Endothelial cell of umbilical vein (primary cell): ENCODE results near the gene PDE1C. TPM values are rescaled to one million over a fixed set of nuclear protein-coding genes. Genes with fewer than 3 reads are reported as not detected.

ENCODE experiments used
- BruUV-seq: library from RNA; stranded (reverse); fragments of 400-500 nt; replicated peaks from 2 replicates; lab custom pipeline; 2021; lab: Mats Ljungman, UMichigan
- CTCF ChIA-PET: fragments of 300-600, 350-600 bp; sonication (Branson Sonifier 250); formaldehyde crosslinking; loops from one replicate; lab custom pipeline; 2021; ENCODE audit warnings: antibody characterized with exemption, inconsistent platforms; lab: Charles Lee
- POLR2A ChIA-PET: fragments of 300-600, 350-600 bp; sonication (Branson Sonifier 250); formaldehyde crosslinking; loops from one replicate; lab custom pipeline; 2021; ENCODE audit warnings: antibody characterized with exemption, inconsistent platforms; lab: Charles Lee
- DNase-seq: peaks from one replicate; pipeline ENCODE4 v3.0.0-alpha.2; 2011; ENCODE audit warnings: low read depth, low spot score
- FAIRE-seq: peaks from 2 replicates; lab custom pipeline; 2011; peaks lifted over from hg19 to GRCh38; lab: Jason Lieb, UNC
- H2AFZ ChIP-seq: 2 replicates; pipeline ENCODE4 v1.6.0; 2012; ENCODE audit warnings: low read depth, low read length, control low read depth, inconsistent platforms
- H3K27ac ChIP-seq: 2 replicates; pipeline ENCODE4 v1.5.1; 2011; ENCODE audit warnings: low read depth, mild to moderate bottlenecking, control low read depth, low read length, moderate library complexity; ENCODE audit not compliant: insufficient read depth
- H3K27me3 ChIP-seq, 2 experiments: 2 replicates each; pipeline versions ENCODE4 v1.6.0 to v1.6.1; 2011; ENCODE audit warnings: low read length in 2 of 2, mixed read lengths in 1 of 2; ENCODE audit not compliant: control insufficient read depth in 2 of 2, insufficient read depth in 2 of 2
- H3K36me3 ChIP-seq, 2 experiments: 2 replicates in 1 of 2; 3 replicates in 1 of 2; pipeline ENCODE4 v1.5.1; 2011; ENCODE audit warnings: low read length in 2 of 2, mild to moderate bottlenecking in 1 of 2, moderate library complexity in 1 of 2; ENCODE audit not compliant: control insufficient read depth in 2 of 2, insufficient read depth in 2 of 2; ENCODE audit errors: extremely low read depth in 1 of 2
- H3K4me1 ChIP-seq: 3 replicates; pipeline ENCODE4 v1.5.1; 2011; ENCODE audit warnings: mild to moderate bottlenecking, low read length; ENCODE audit not compliant: control insufficient read depth, insufficient read depth; ENCODE audit errors: extremely low read depth
- H3K4me2 ChIP-seq: 2 replicates; pipeline ENCODE4 v1.6.1; 2011; ENCODE audit warnings: low read length, control low read depth, mixed read lengths; ENCODE audit not compliant: insufficient read depth
- H3K4me3 ChIP-seq, 3 experiments: fragments of 200-600 bp in 1 of 3; sonication (generic), shearing (Covaris generic) in 1 of 3; replicated peaks in 1 of 3; 2 replicates each; pipeline ENCODE4 v1.5.1; 2011 to 2016; ENCODE audit warnings: control low read depth in 3 of 3, low read length in 3 of 3, mild to moderate bottlenecking in 2 of 3, inconsistent platforms in 1 of 3, low read depth in 1 of 3, moderate library complexity in 1 of 3; ENCODE audit not compliant: insufficient read depth in 1 of 3
- H3K79me2 ChIP-seq: 2 replicates; pipeline ENCODE4 v1.6.0; 2012; ENCODE audit warnings: low read length, inconsistent platforms; ENCODE audit not compliant: control insufficient read depth, insufficient read depth
- H3K9ac ChIP-seq: replicated peaks from 2 replicates; pipeline ENCODE3; 2011; ENCODE audit warnings: low read length, control low read depth; ENCODE audit not compliant: insufficient read depth; ENCODE audit errors: extremely low read depth
- H3K9me1 ChIP-seq: replicated peaks from 3 replicates; pipeline ENCODE4 v1.6.0; 2011; ENCODE audit warnings: mild to moderate bottlenecking, low read length; ENCODE audit not compliant: control insufficient read depth, insufficient read depth; ENCODE audit errors: extremely low read depth
- H3K9me3 ChIP-seq: replicated peaks from 2 replicates; pipeline ENCODE4 v1.5.1; 2012; ENCODE audit warnings: low read length, inconsistent platforms; ENCODE audit not compliant: control insufficient read depth, insufficient read depth
- H4K20me1 ChIP-seq: replicated peaks from 2 replicates; pipeline ENCODE3; 2011; ENCODE audit warnings: mild to moderate bottlenecking, low read length; ENCODE audit not compliant: control insufficient read depth, insufficient read depth; ENCODE audit errors: extremely low read depth
- CTCF ChIP-seq, 2 donors: IDR thresholded peaks; 1 replicate in 1 of 2; 2 replicates in 1 of 2; pipeline ENCODE4 v1.5.1; 2011; ENCODE audit warnings: low read length in 2 of 2, mild to moderate bottlenecking in 2 of 2, moderate library complexity in 2 of 2, control low read depth in 1 of 2, inconsistent platforms in 1 of 2, low read depth in 1 of 2; ENCODE audit not compliant: insufficient read depth in 1 of 2; ENCODE audit errors: extremely low read depth in 1 of 2
- EZH2 ChIP-seq: IDR thresholded peaks from 2 replicates; pipeline ENCODE4 v1.6.1; 2012; ENCODE audit warnings: borderline replicate concordance, low read depth, mild to moderate bottlenecking, moderate library complexity, low read length, inconsistent platforms; ENCODE audit not compliant: severe bottlenecking
- FOS ChIP-seq: IDR thresholded peaks from 2 replicates; pipeline ENCODE4 v1.6.1; 2011; ENCODE audit warnings: mild to moderate bottlenecking, low read length, moderate library complexity, borderline replicate concordance; ENCODE audit not compliant: insufficient read depth
- GATA2 ChIP-seq: IDR thresholded peaks from 2 replicates; pipeline ENCODE4 v1.7.0; 2011; ENCODE audit warnings: low read depth, mild to moderate bottlenecking, moderate library complexity, mixed read lengths, low read length; ENCODE audit not compliant: insufficient read length, insufficient read depth
- JUN ChIP-seq: IDR thresholded peaks from 2 replicates; pipeline ENCODE4 v1.6.1; 2011; ENCODE audit warnings: borderline replicate concordance, low read depth; ENCODE audit not compliant: insufficient read length, insufficient read depth
- MAX ChIP-seq: IDR thresholded peaks from 2 replicates; pipeline ENCODE4 v1.6.1; 2011; ENCODE audit not compliant: insufficient read depth, insufficient read length
- MYC ChIP-seq: IDR thresholded peaks from one replicate; pipeline ENCODE4 v1.6.1; 2011; ENCODE audit warnings: mild to moderate bottlenecking, low read depth, low read length
- POLR2A ChIP-seq: IDR thresholded peaks from 2 replicates; pipeline ENCODE4 v1.6.1; 2012; ENCODE audit warnings: low read depth, mild to moderate bottlenecking, control low read depth, low read length
- POLR2AphosphoS5 ChIP-seq: IDR thresholded peaks from 2 replicates; pipeline ENCODE4 v1.6.1; 2012; ENCODE audit warnings: low read depth, mild to moderate bottlenecking, control low read depth, low read length, moderate library complexity; ENCODE audit not compliant: insufficient read depth
- dilution Hi-C: fragments of 300-500 bp; cut with MboI; formaldehyde crosslinking; loops from one replicate; pipeline ENCODE4 v1.15.0; 2019; ENCODE audit warnings: low sequenced_read_pairs; ENCODE audit not compliant: extremely low pct_ligation_motif_present
- intact Hi-C: fragments of 100-400 bp; cut with micrococcal nuclease; formaldehyde crosslinking; loops from one replicate; pipeline ENCODE4 v1.10.0; 2022
- polyA plus RNA-seq, 4 experiments: library from polyadenylated mRNA; depleted of rRNA in 3 of 4; stranded (reverse) in 3 of 4; unstranded in 1 of 4; fragments of >200 nt; gene quantifications; 2 replicates each; pipeline versions ENCODE4 v1.2.1 to v1.2.3, GENCODE V29; 2011 to 2012; ENCODE audit warnings: missing spikeins in 1 of 4
- total RNA-seq: library from RNA; stranded (reverse); gene quantifications from 2 replicates; pipeline ENCODE4 v1.2.3, GENCODE V29; 2021

PDE1C gene
- total and polyA plus RNA-seq, 2 donors (not counting 3 experiments of a cell fraction or from before 2014, with no cell fraction given): 0.90 to 3.1 TPM

- H3K79me2 ChIP-seq: no peaks in the 10 kb centered on the region
- FAIRE-seq: no peak
- ChIA-PET CTCF (interaction anchor here (1.2 to 2.6 kb wide), 5 partner anchors 13 to 260 kb away, joined by 4 to 7 read pairs (median 5); no protein-coding TSS in a partner anchor), POLR2A (no interaction called here)
- H2AFZ ChIP-seq: no peak overlapping the region
- no peak overlapping the region for H3K4me3 ChIP-seq
- intact Hi-C loops: no loop called here
- BruUV-seq: no TSS peak
- H3K27ac ChIP-seq: no peak overlapping the region
- no peak overlapping the region for H3K9ac ChIP-seq
- H3K4me1 ChIP-seq: no peaks in the 10 kb centered on the region
- no peaks in the 10 kb centered on the region for H3K9me3 ChIP-seq
- TF ChIP-seq FOS (no peak), CTCF (IDR thresholded peaks at IDR 0.05; ENCODE audit: extremely low read depth in 1 of 2, insufficient read depth in 1 of 2, low read depth in 1 of 2, low read length in 2 of 2) (no peak), JUN (no peak), GATA2 (no peak), POLR2A (no peak), MAX (no peak), EZH2 (no peak), POLR2AphosphoS5 (no peak), MYC (no peak)
- dilution Hi-C loops: no loop called here
- H3K27me3 ChIP-seq: peaks cover 10 to 29% of the 10 kb centered on the region in 2 experiments
- DNase-seq: no peak
- no peaks in the 10 kb centered on the region for H4K20me1 ChIP-seq
- H3K4me2 ChIP-seq: no peak overlapping the region
- no peaks in the 10 kb centered on the region for H3K36me3 ChIP-seq
- no peaks in the 10 kb centered on the region for H3K9me1 ChIP-seq
Observed at GRCh38 chr7:32074787-32075585, 4.8 kb upstream of the PDE1C start.
